ENCODE data around the gene NAT8L.
"Not testable (repeated sequence)": the region's sequence is repeated elsewhere in the genome, so short reads cannot be mapped to it uniquely, and the experiment has no call there.

GRCh38 chr4:2027120-2027519 lies 32.0 kb upstream of the NAT8L start:
- not testable (repeated sequence) for TF ChIP-seq CTCF, POLR2A, EP300, POLR2AphosphoS5 (IDR thresholded peaks at IDR 0.05)
